ENCODE measurements around the gene UNK. TPM values are rescaled to one million over a fixed set of nuclear protein-coding genes. Genes with fewer than 3 reads are reported as not detected.

UNK gene
- total RNA-seq, 4 donors from 2014 or later = 30.2 to 53.4 (median 36.2) TPM

DNA sequence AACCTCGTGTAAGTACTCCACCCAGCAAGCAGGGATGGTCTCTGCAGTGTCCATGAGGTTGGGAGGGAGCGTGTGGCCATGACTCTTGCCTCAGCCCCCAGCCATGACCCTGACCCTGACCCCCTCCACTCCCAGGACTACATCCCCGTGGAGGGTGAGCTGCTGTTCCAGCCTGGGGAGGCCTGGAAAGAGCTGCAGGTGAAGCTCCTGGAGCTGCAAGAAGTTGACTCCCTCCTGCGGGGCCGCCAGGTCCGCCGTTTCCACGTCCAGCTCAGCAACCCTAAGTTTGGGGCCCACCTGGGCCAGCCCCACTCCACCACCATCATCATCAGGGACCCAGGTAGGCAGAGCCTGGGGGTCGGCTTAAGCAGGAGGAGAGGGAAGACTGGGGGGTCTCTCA is 35.9 kb upstream of the UNK start:
- no peak overlapping the region for H3K4me3 ChIP-seq
- H3K4me1 ChIP-seq = peaks cover 0 to 49% (median 16%) of the 10 kb centered on the region in 4 donors
- peaks cover 0 to 98% (median 0%) of the 10 kb centered on the region in 3 donors for H3K36me3 ChIP-seq
- H3K9me3 ChIP-seq = no peaks in the 10 kb centered on the region
- H3K27ac ChIP-seq = peak overlapping the region in 3 of 4 donors; percentile 73 to 87 (median 77)
- TF ChIP-seq, protein P1, sequence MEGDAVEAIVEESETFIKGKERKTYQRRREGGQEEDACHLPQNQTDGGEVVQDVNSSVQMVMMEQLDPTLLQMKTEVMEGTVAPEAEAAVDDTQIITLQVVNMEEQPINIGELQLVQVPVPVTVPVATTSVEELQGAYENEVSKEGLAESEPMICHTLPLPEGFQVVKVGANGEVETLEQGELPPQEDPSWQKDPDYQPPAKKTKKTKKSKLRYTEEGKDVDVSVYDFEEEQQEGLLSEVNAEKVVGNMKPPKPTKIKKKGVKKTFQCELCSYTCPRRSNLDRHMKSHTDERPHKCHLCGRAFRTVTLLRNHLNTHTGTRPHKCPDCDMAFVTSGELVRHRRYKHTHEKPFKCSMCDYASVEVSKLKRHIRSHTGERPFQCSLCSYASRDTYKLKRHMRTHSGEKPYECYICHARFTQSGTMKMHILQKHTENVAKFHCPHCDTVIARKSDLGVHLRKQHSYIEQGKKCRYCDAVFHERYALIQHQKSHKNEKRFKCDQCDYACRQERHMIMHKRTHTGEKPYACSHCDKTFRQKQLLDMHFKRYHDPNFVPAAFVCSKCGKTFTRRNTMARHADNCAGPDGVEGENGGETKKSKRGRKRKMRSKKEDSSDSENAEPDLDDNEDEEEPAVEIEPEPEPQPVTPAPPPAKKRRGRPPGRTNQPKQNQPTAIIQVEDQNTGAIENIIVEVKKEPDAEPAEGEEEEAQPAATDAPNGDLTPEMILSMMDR (IDR thresholded peaks at IDR 0.05) = no peak
- TF ChIP-seq EP300 (IDR thresholded peaks at IDR 0.05) = no peak
- no peak for TF ChIP-seq POLR2A (IDR thresholded peaks at IDR 0.05)
- no peaks in the 10 kb centered on the region for H3K27me3 ChIP-seq
- WGBS, 2 donors = 78 to 83% methylated on average over 9 of the region's 9 CpGs
- no peak for DNase-seq (ENCODE audit: low spot score in 2 of 2)

DNA sequence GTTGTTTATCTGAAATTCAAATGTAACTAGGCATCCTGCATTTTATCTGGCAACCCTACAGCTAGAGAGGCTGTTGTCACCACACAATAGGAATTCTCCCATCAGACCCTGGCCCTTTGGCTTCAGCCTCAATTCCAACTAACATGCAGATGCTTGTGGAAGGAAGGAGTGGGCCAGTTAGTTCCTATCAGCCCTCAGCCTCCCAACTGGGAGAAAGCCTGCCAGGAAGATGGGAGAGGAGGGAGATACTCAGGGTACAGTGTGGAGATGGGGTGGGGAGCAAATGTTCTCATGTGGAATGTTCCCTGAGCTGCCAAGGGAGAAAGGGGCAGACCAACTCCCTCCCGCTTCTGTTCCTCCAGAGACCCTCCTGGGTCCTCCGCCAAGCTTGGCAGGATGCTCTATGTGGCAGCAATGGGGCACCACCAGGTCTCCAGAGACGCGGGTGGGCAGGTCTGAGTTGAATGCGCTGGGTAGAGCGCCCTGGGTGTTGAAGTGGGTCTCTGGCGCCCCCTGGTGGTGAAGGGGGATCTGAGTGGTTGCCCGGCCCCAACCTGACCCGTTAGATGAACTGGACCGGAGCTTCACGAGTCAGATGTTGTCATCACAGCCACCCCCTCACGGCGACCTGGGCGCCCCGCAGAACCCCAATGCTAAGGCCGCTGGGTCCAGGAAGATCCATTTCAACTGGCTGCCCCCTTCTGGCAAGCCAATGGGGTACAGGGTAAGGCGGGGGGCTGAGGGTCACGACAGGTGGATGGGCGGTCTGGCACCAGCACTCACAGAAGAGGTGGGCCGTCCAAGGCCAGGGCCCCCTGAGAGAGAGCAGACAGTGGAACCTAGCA is 34.8 kb upstream of the UNK start:
- H3K27ac ChIP-seq = peak overlapping the region; percentile 23 to 87 (median 56)
- no peak overlapping the region for H3K4me3 ChIP-seq

DNA sequence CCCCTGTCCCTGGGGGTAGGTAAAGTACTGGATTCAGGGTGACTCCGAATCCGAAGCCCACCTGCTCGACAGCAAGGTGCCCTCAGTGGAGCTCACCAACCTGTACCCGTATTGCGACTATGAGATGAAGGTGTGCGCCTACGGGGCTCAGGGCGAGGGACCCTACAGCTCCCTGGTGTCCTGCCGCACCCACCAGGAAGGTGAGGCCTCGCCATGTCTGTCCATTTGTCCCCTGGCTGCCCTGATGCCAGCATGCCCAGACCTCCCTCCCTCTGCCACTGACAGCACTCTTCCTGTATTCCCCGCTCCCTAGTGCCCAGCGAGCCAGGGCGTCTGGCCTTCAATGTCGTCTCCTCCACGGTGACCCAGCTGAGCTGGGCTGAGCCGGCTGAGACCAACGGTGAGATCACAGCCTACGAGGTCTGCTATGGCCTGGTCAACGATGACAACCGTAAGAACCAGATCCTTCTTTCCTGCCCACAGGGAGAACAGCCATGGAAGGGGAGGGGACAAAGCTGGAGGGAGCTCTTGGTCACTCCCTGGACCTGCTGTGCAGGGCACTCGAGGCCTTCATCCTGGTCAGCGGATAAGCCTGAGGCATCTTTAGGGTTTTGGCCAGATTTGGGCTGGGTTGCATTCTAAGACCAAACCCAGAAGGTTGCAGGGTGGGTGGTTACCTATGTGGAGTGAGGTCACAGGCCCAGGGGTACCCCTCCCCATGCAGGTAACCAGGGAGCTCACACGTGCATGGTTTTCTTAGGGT is 33.8 kb upstream of the UNK start:
- TF ChIP-seq POLR2A (IDR thresholded peaks at IDR 0.05) (no peak), EP300 (IDR thresholded peaks at IDR 0.05) (no peak)
- TF ChIP-seq, protein P1 (IDR thresholded peaks at IDR 0.05) = no peak
- no peak for DNase-seq (ENCODE audit: low spot score in 2 of 2)
- Histone ChIP-seq H3K4me1 (peaks cover 0 to 70% (median 23%) of the 10 kb centered on the region in 4 donors), H3K4me3 (no peak overlapping the region), H3K9me3 (no peaks in the 10 kb centered on the region), H3K36me3 (peaks cover 0 to 97% (median 0%) of the 10 kb centered on the region in 3 donors), H3K27me3 (no peaks in the 10 kb centered on the region), H3K27ac (peak overlapping the region in 3 of 4 donors; percentile 15 to 87 (median 77))
- 80 to 82% methylated on average over 23 of the region's 23 CpGs for WGBS, 2 donors

More for the DNA sequence above, 34.8 kb upstream of the UNK start:
- H3K36me3 ChIP-seq = peaks cover 0 to 97% (median 0%) of the 10 kb centered on the region in 3 donors
- H3K4me1 ChIP-seq = peaks cover 0 to 60% (median 23%) of the 10 kb centered on the region in 4 donors
- no peaks in the 10 kb centered on the region for H3K9me3 ChIP-seq
- H3K27me3 ChIP-seq = no peaks in the 10 kb centered on the region
- TF ChIP-seq EP300 (IDR thresholded peaks at IDR 0.05) = peak in 1 of 2 donors; percentile 61
- TF ChIP-seq, protein P1 (IDR thresholded peaks at IDR 0.05) = peak; percentile 88 to 98 (median 96)
- no peak for TF ChIP-seq POLR2A (IDR thresholded peaks at IDR 0.05)
- whole genome bisulfite sequencing, 2 donors = 19 to 36% methylated on average over 11 to 20 of the region's 20 CpGs
- peak; percentile 90 to 96 for DNase-seq (ENCODE audit: low spot score in 2 of 2)

DNA sequence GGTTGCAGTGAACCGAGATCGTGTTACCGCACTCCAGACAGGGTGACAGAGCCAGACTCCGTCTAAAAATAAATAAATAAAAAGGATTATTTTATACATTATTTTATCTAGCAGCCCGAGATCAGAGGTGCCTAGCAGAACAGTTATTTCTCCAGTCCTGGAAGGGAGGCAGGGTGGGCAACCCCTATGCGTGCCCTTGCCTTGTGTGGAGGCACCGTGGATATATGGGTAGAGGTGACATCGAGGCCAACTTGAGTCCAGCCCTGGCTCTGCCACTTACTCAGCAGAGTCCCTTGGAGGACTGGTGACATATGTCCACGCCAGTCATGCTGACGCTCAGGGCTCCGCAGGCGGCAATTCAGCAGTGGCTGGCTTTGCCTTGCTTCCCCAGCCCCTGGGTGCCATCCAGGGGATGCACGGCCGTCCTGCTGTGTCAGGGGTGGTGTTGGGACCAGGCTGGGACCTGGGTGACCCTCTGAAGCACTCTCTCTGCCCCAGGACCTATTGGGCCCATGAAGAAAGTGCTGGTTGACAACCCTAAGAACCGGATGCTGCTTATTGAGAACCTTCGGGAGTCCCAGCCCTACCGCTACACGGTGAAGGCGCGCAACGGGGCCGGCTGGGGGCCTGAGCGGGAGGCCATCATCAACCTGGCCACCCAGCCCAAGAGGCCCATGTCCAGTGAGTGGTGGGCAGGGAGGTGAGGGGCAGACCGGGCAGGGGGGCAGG is 32.8 kb upstream of the UNK start:
- 85 to 86% methylated on average over 14 to 22 of the region's 24 CpGs for WGBS, 2 donors
- no peak overlapping the region for H3K4me3 ChIP-seq
- no peaks in the 10 kb centered on the region for H3K27me3 ChIP-seq
- peak overlapping the region in 1 of 4 donors; percentile 87 for H3K27ac ChIP-seq
- peaks cover 0 to 74% (median 23%) of the 10 kb centered on the region in 4 donors for H3K4me1 ChIP-seq
- no peak for DNase-seq (ENCODE audit: low spot score in 2 of 2)
- peaks cover 0 to 97% (median 0%) of the 10 kb centered on the region in 3 donors for H3K36me3 ChIP-seq
- TF ChIP-seq, protein P1 (IDR thresholded peaks at IDR 0.05) = no peak
- H3K9me3 ChIP-seq = no peaks in the 10 kb centered on the region

Data from tibial nerve (tissue), 4 donors.